Calu3 (cell line): ENCODE data around the gene GIGYF2. TPM values are rescaled to one million over a fixed set of nuclear protein-coding genes. Genes with fewer than 3 reads are reported as not detected.

Experiments
- BruUV-seq: library from RNA; stranded (reverse); fragments of 400-500 nt; replicated peaks from 2 replicates; lab custom pipeline; 2021; lab: Mats Ljungman, UMichigan
- CTCF ChIA-PET: fragments of 300-600 bp; sonication (Branson Sonifier 250); formaldehyde crosslinking; loops from one replicate; lab custom pipeline; 2022; ENCODE audit warnings: antibody characterized with exemption; lab: Charles Lee
- DNase-seq: peaks from one replicate; pipeline ENCODE4 v3.0.0; 2022
- H3K27ac Mint-ChIP-seq: one replicate; pipeline ENCODE4 v1.8.0; 2022; ENCODE audit warnings: mixed read lengths; ENCODE audit not compliant: unreplicated experiment
- H3K27me3 Mint-ChIP-seq: one replicate; pipeline ENCODE4 v1.8.0; 2022; ENCODE audit warnings: mixed read lengths; ENCODE audit not compliant: unreplicated experiment
- H3K36me3 Mint-ChIP-seq: one replicate; pipeline ENCODE4 v1.8.0; 2022; ENCODE audit warnings: mild to moderate bottlenecking, moderate library complexity, mixed read lengths; ENCODE audit not compliant: insufficient read depth, unreplicated experiment
- H3K4me1 Mint-ChIP-seq: one replicate; pipeline ENCODE4 v1.8.0; 2022; ENCODE audit warnings: mild to moderate bottlenecking, low read depth, mixed read lengths; ENCODE audit not compliant: unreplicated experiment
- H3K4me3 Mint-ChIP-seq: one replicate; pipeline ENCODE4 v1.8.0; 2022; ENCODE audit warnings: mild to moderate bottlenecking, low read depth, moderate library complexity, mixed read lengths; ENCODE audit not compliant: unreplicated experiment
- H3K9me3 Mint-ChIP-seq: one replicate; pipeline ENCODE4 v1.8.0; 2022; ENCODE audit warnings: low read depth, mixed read lengths; ENCODE audit not compliant: unreplicated experiment
- intact Hi-C: fragments of 100-400 bp; cut with micrococcal nuclease; formaldehyde crosslinking; loops from one replicate; pipeline ENCODE4 v1.10.0; 2022; ENCODE audit not compliant: unreplicated experiment
- total RNA-seq: library from RNA; stranded (reverse); gene quantifications from 2 replicates; pipeline ENCODE4 v1.2.3, GENCODE V29; 2022
- TF ChIP-seq, protein P1 (sequence below): fragments of 200-600 bp; IDR thresholded peaks from one replicate; pipeline ENCODE4 v1.8.0; 2022; ENCODE audit warnings: antibody characterized with exemption; ENCODE audit not compliant: unreplicated experiment

The GIGYF2 gene
- total RNA-seq, 1 experiment from 2014 or later: 72.2 TPM

- H3K4me3 Mint-ChIP-seq: no peak overlapping the region
- peak; percentile 61 for DNase-seq
Measured at GRCh38 chr2:232781765-232782164, 84.6 kb downstream of the GIGYF2 start.

DNA sequence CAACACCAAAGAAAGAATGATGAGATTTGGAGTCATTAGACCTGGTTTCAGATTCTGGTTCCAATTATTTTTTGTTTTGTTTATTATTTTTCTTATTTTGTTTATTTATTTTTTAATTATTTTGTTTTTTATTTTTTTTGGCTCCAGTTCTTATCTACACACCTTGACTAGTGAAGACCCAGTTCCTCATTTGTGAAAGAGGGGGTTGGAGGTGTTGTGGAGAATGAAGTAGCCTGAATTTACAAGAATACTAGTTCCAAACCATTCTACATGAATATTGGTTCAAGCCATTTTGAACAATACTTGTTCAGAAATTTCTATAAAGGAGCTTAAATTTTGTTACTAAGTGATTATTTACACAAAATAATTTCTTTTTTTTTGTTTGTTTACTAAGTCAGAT lies 86.1 kb downstream of the GIGYF2 start:
- no TSS peak for BruUV-seq
- H3K27me3 Mint-ChIP-seq: no peaks in the 10 kb centered on the region

More at GRCh38 chr2:232781765-232782164, 84.6 kb downstream of the GIGYF2 start:
- TF ChIP-seq, protein P1, sequence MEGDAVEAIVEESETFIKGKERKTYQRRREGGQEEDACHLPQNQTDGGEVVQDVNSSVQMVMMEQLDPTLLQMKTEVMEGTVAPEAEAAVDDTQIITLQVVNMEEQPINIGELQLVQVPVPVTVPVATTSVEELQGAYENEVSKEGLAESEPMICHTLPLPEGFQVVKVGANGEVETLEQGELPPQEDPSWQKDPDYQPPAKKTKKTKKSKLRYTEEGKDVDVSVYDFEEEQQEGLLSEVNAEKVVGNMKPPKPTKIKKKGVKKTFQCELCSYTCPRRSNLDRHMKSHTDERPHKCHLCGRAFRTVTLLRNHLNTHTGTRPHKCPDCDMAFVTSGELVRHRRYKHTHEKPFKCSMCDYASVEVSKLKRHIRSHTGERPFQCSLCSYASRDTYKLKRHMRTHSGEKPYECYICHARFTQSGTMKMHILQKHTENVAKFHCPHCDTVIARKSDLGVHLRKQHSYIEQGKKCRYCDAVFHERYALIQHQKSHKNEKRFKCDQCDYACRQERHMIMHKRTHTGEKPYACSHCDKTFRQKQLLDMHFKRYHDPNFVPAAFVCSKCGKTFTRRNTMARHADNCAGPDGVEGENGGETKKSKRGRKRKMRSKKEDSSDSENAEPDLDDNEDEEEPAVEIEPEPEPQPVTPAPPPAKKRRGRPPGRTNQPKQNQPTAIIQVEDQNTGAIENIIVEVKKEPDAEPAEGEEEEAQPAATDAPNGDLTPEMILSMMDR: no peak
- Mint-ChIP-seq H3K27ac (peak overlapping the region; percentile 85), H3K4me1 (peaks cover 40% of the 10 kb centered on the region), H3K9me3 (no peaks in the 10 kb centered on the region), H3K27me3 (no peaks in the 10 kb centered on the region), H3K36me3 (peaks cover 24% of the 10 kb centered on the region)
- intact Hi-C loops: no loop called here
- BruUV-seq: no TSS peak
- CTCF ChIA-PET: interaction anchor here (0.8 kb wide), 2 partner anchors 8 to 279 kb away, joined by 3 to 4 read pairs; no protein-coding TSS in a partner anchor

DNA sequence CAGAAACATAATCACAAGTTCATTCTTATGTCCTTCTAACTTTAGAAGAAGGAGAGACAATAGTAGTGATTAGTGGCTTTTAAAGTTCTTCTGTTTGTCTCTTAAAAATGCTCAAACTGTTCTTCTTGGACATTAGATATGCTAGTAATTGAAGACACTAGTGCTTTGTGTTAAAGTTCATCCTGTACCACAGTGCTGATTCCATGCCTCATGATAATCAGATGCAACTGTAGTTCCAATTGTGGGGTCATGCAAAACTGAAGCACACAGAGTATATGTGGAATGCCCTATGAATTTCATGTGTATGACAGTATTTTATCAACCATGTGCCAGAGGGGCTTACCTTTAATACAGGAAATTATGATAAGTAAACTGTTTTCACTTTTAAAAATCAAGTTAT lies 90.7 kb downstream of the GIGYF2 start:
- BruUV-seq: no TSS peak
- TF ChIP-seq, protein P1: no peak
- no peaks in the 10 kb centered on the region for H3K27me3 Mint-ChIP-seq
- no peak for DNase-seq
- no peak overlapping the region for H3K4me3 Mint-ChIP-seq
- no peak overlapping the region for H3K27ac Mint-ChIP-seq
- peaks cover 5% of the 10 kb centered on the region for H3K4me1 Mint-ChIP-seq
- CTCF ChIA-PET: interaction anchor here (1.1 kb wide), 1 partner anchor 16 kb away, joined by 6 read pairs; no protein-coding TSS in a partner anchor
- intact Hi-C loops: no loop called here
- no peaks in the 10 kb centered on the region for H3K9me3 Mint-ChIP-seq
- peaks cover 33% of the 10 kb centered on the region for H3K36me3 Mint-ChIP-seq

More for the DNA sequence above, 86.1 kb downstream of the GIGYF2 start:
- no peak overlapping the region for H3K4me3 Mint-ChIP-seq
- CTCF ChIA-PET: interaction anchor here (0.7 kb wide), 1 partner anchor 8 kb away, joined by 4 read pairs; no protein-coding TSS in a partner anchor
- no peaks in the 10 kb centered on the region for H3K9me3 Mint-ChIP-seq
- peaks cover 37% of the 10 kb centered on the region for H3K36me3 Mint-ChIP-seq
- no peak for DNase-seq
- peak overlapping the region; percentile 85 for H3K27ac Mint-ChIP-seq
- TF ChIP-seq, protein P1: no peak
- H3K4me1 Mint-ChIP-seq: peaks cover 38% of the 10 kb centered on the region
- intact Hi-C loops: no loop called here

DNA sequence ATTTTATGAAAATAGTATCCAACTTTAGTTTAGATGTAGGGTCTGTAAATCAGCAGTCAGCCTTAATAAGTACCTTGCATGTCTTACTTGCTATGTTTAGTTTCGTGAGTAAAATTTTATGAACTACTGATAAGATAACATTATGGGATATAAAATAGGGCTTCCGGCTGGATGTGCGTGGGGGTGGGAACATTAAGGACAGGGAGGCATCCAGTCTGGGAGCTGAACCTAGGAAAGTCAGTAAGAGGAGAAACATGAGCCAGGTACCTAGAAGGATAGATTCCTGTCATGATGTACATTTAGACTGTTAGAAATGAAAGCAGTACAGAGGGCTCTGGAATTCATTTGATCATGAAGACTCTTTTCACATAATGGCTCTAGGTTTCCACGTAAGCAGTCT lies 92.0 kb downstream of the GIGYF2 start:
- intact Hi-C loops: no loop called here
- Mint-ChIP-seq H3K27ac (no peak overlapping the region), H3K27me3 (no peaks in the 10 kb centered on the region), H3K4me1 (no peaks in the 10 kb centered on the region), H3K9me3 (no peaks in the 10 kb centered on the region), H3K4me3 (no peak overlapping the region), H3K36me3 (peaks cover 29% of the 10 kb centered on the region)
- BruUV-seq: no TSS peak
- CTCF ChIA-PET: no interaction called here
- DNase-seq: no peak
- TF ChIP-seq, protein P1: no peak
